Activated T-cell treated with anti-CD3 and anti-CD28 coated beads, Interleukin-2, amount 50 U/mL, for 24 hours (primary cell): ENCODE measurements around the gene OR10H1.
"Not testable (repeated sequence)": the region's sequence is repeated elsewhere in the genome, so short reads cannot be mapped to it uniquely, and the experiment has no call there.

ENCODE experiments used
- DNase-seq: peaks from one replicate; pipeline ENCODE4 v3.0.0-alpha.2; 2020
- H3K27ac Mint-ChIP-seq: 2 replicates; pipeline ENCODE4 v1.8.0; 2020; ENCODE audit warnings: mild to moderate bottlenecking, mixed read lengths
- H3K27me3 Mint-ChIP-seq: 2 replicates; pipeline ENCODE4 v1.8.0; 2020; ENCODE audit warnings: mixed read lengths
- H3K36me3 Mint-ChIP-seq: 2 replicates; pipeline ENCODE4 v1.8.0; 2020; ENCODE audit warnings: low read depth, mixed read lengths
- H3K4me1 Mint-ChIP-seq: 2 replicates; pipeline ENCODE4 v1.8.0; 2020; ENCODE audit warnings: low read depth, mixed read lengths
- H3K4me3 Mint-ChIP-seq: 2 replicates; pipeline ENCODE4 v1.8.0; 2020; ENCODE audit warnings: mild to moderate bottlenecking, moderate library complexity, mixed read lengths
- H3K9me3 Mint-ChIP-seq: 2 replicates; pipeline ENCODE4 v1.8.0; 2020; ENCODE audit warnings: mixed read lengths

OR10H1 gene

GRCh38 chr19:15815306-15815705 is at the start of gene OR10H1:
TSS of gene OR10H1 (minus strand) at chr19:15815664. CDS start at chr19:15808037, 7,627 bp downstream.
- Mint-ChIP-seq H3K27me3 (peaks cover 6% of the 10 kb centered on the region), H3K36me3 (no peaks in the 10 kb centered on the region), H3K4me3 (no peak within 1 kb of the TSS), H3K27ac (no peak within 1 kb of the TSS), H3K4me1 (peaks cover 4% of the 10 kb centered on the region), H3K9me3 (no peaks in the 10 kb centered on the region)
- DNase-seq, result no peak

GRCh38 chr19:15864824-15865223 is 49.4 kb upstream of the OR10H1 start:
- Mint-ChIP-seq H3K4me3 (no peak overlapping the region), H3K9me3 (no peaks in the 10 kb centered on the region), H3K4me1 (no peaks in the 10 kb centered on the region), H3K27ac (no peak overlapping the region), H3K27me3 (no peaks in the 10 kb centered on the region), H3K36me3 (no peaks in the 10 kb centered on the region)
- DNase-seq, result no peak

GRCh38 chr19:15863272-15863671 is 47.8 kb upstream of the OR10H1 start:
- H3K4me1 Mint-ChIP-seq, result no peaks in the 10 kb centered on the region
- no peak overlapping the region for H3K4me3 Mint-ChIP-seq
- no peaks in the 10 kb centered on the region for H3K27me3 Mint-ChIP-seq
- no peak for DNase-seq
- no peaks in the 10 kb centered on the region for H3K36me3 Mint-ChIP-seq
- H3K27ac Mint-ChIP-seq, result no peak overlapping the region
- H3K9me3 Mint-ChIP-seq, result no peaks in the 10 kb centered on the region

- no peaks in the 10 kb centered on the region for H3K36me3 Mint-ChIP-seq
- H3K9me3 Mint-ChIP-seq, result no peaks in the 10 kb centered on the region
- no peak overlapping the region for H3K4me3 Mint-ChIP-seq
- no peaks in the 10 kb centered on the region for H3K27me3 Mint-ChIP-seq
- no peaks in the 10 kb centered on the region for H3K4me1 Mint-ChIP-seq
- H3K27ac Mint-ChIP-seq, result no peak overlapping the region
- DNase-seq, result no peak
Observed at GRCh38 chr19:15862444-15862843, 47.0 kb upstream of the OR10H1 start.

GRCh38 chr19:15860522-15860921 is 45.1 kb upstream of the OR10H1 start:
- no peak overlapping the region for H3K27ac Mint-ChIP-seq
- DNase-seq, result no peak
- H3K4me3 Mint-ChIP-seq, result no peak overlapping the region
- no peaks in the 10 kb centered on the region for H3K36me3 Mint-ChIP-seq
- H3K4me1 Mint-ChIP-seq, result no peaks in the 10 kb centered on the region
- H3K9me3 Mint-ChIP-seq, result no peaks in the 10 kb centered on the region
- no peaks in the 10 kb centered on the region for H3K27me3 Mint-ChIP-seq

GRCh38 chr19:15859187-15859586 is 43.7 kb upstream of the OR10H1 start:
- no peaks in the 10 kb centered on the region for H3K4me1 Mint-ChIP-seq
- no peaks in the 10 kb centered on the region for H3K27me3 Mint-ChIP-seq
- no peak for DNase-seq
- no peaks in the 10 kb centered on the region for H3K36me3 Mint-ChIP-seq
- no peak overlapping the region for H3K27ac Mint-ChIP-seq
- H3K9me3 Mint-ChIP-seq, result no peaks in the 10 kb centered on the region
- H3K4me3 Mint-ChIP-seq, result no peak overlapping the region

- H3K4me3 Mint-ChIP-seq, result no peak overlapping the region
- H3K9me3 Mint-ChIP-seq, result no peaks in the 10 kb centered on the region
- H3K27ac Mint-ChIP-seq, result no peak overlapping the region
- H3K4me1 Mint-ChIP-seq, result peaks cover 5% of the 10 kb centered on the region
- no peaks in the 10 kb centered on the region for H3K36me3 Mint-ChIP-seq
- H3K27me3 Mint-ChIP-seq, result no peaks in the 10 kb centered on the region
- no peak for DNase-seq
Observed at GRCh38 chr19:15850385-15850784, 34.9 kb upstream of the OR10H1 start.

GRCh38 chr19:15846923-15847322 is 31.5 kb upstream of the OR10H1 start:
- Mint-ChIP-seq H3K36me3 (no peaks in the 10 kb centered on the region), H3K9me3 (no peaks in the 10 kb centered on the region), H3K27ac (no peak overlapping the region), H3K27me3 (no peaks in the 10 kb centered on the region), H3K4me3 (no peak overlapping the region), H3K4me1 (peaks cover 29% of the 10 kb centered on the region)
- DNase-seq, result no peak

GRCh38 chr19:15843894-15844222 is 28.4 kb upstream of the OR10H1 start:
- H3K36me3 Mint-ChIP-seq, H3K27me3 Mint-ChIP-seq, DNase-seq, H3K9me3 Mint-ChIP-seq, H3K4me3 Mint-ChIP-seq: not testable (repeated sequence)
- H3K4me1 Mint-ChIP-seq, result peaks cover 30% of the 10 kb centered on the region
- peak overlapping the region; percentile 45 for H3K27ac Mint-ChIP-seq

GRCh38 chr19:15843203-15843893 is 27.9 kb upstream of the OR10H1 start:
- Mint-ChIP-seq H3K4me3 (no peak overlapping the region), H3K4me1 (peaks cover 35% of the 10 kb centered on the region), H3K9me3 (no peaks in the 10 kb centered on the region), H3K36me3 (no peaks in the 10 kb centered on the region), H3K27ac (peak overlapping the region; percentile 45), H3K27me3 (no peaks in the 10 kb centered on the region)
- DNase-seq, result no peak

- no peaks in the 10 kb centered on the region for H3K27me3 Mint-ChIP-seq
- peaks cover 44% of the 10 kb centered on the region for H3K4me1 Mint-ChIP-seq
- no peak overlapping the region for H3K4me3 Mint-ChIP-seq
- H3K36me3 Mint-ChIP-seq, result no peaks in the 10 kb centered on the region
- H3K27ac Mint-ChIP-seq, result no peak overlapping the region
- H3K9me3 Mint-ChIP-seq, result no peaks in the 10 kb centered on the region
- DNase-seq, result no peak
Observed at GRCh38 chr19:15841875-15842569, 26.6 kb upstream of the OR10H1 start.

- Mint-ChIP-seq H3K36me3 (no peaks in the 10 kb centered on the region), H3K4me1 (peaks cover 46% of the 10 kb centered on the region), H3K27me3 (no peaks in the 10 kb centered on the region), H3K9me3 (no peaks in the 10 kb centered on the region), H3K27ac (no peak overlapping the region), H3K4me3 (no peak overlapping the region)
- DNase-seq, result no peak
Observed at GRCh38 chr19:15840833-15841232, 25.4 kb upstream of the OR10H1 start.

GRCh38 chr19:15839888-15840287 is 24.4 kb upstream of the OR10H1 start:
- not testable (repeated sequence) for H3K36me3 Mint-ChIP-seq, H3K4me3 Mint-ChIP-seq, H3K27me3 Mint-ChIP-seq, DNase-seq, H3K9me3 Mint-ChIP-seq, H3K27ac Mint-ChIP-seq
- H3K4me1 Mint-ChIP-seq, result peaks cover 46% of the 10 kb centered on the region

- Mint-ChIP-seq H3K4me1 (peaks cover 35% of the 10 kb centered on the region), H3K9me3 (no peaks in the 10 kb centered on the region), H3K36me3 (no peaks in the 10 kb centered on the region), H3K27me3 (no peaks in the 10 kb centered on the region), H3K27ac (no peak overlapping the region), H3K4me3 (no peak overlapping the region)
- no peak for DNase-seq
Observed at GRCh38 chr19:15838351-15838750, 22.9 kb upstream of the OR10H1 start.

- H3K9me3 Mint-ChIP-seq, result no peaks in the 10 kb centered on the region
- DNase-seq, result no peak
- H3K4me3 Mint-ChIP-seq, result peak overlapping the region; percentile 85
- no peaks in the 10 kb centered on the region for H3K27me3 Mint-ChIP-seq
- H3K36me3 Mint-ChIP-seq, result no peaks in the 10 kb centered on the region
- H3K4me1 Mint-ChIP-seq, result peaks cover 29% of the 10 kb centered on the region
- peak overlapping the region; percentile 96 for H3K27ac Mint-ChIP-seq
Observed at GRCh38 chr19:15837221-15837731, 21.8 kb upstream of the OR10H1 start.
